Measurements from ENCODE around the gene ZFAND3.

The ZFAND3 gene

GRCh38 chr6:38154731-38155130 is 335.2 kb downstream of the ZFAND3 start:
- no peak for DNase-seq (ENCODE audit: low spot score)

- DNase-seq (ENCODE audit: low spot score): no peak
These were observed 335.6 kb downstream of the ZFAND3 start for GRCh38 chr6:38155144-38155543.

GRCh38 chr6:38155621-38156204 is 336.2 kb downstream of the ZFAND3 start:
- DNase-seq (ENCODE audit: low spot score): no peak

- no peak for DNase-seq (ENCODE audit: low spot score)
These were observed 337.5 kb downstream of the ZFAND3 start for GRCh38 chr6:38156818-38157565.

- no peak for DNase-seq (ENCODE audit: low spot score)
These were observed 338.4 kb downstream of the ZFAND3 start for GRCh38 chr6:38157905-38158304.

- DNase-seq (ENCODE audit: low spot score): no peak
These were observed 339.3 kb downstream of the ZFAND3 start for GRCh38 chr6:38158762-38159350.

GRCh38 chr6:38159596-38159995 is 340.1 kb downstream of the ZFAND3 start:
- no peak for DNase-seq (ENCODE audit: low spot score)

GRCh38 chr6:38160831-38161230 is 341.3 kb downstream of the ZFAND3 start:
- no peak for DNase-seq (ENCODE audit: low spot score)

- DNase-seq (ENCODE audit: low spot score): no peak
These were observed 341.8 kb downstream of the ZFAND3 start for GRCh38 chr6:38161331-38161730.

- no peak for DNase-seq (ENCODE audit: low spot score)
These were observed 342.4 kb downstream of the ZFAND3 start for GRCh38 chr6:38161754-38162492.

- no peak for DNase-seq (ENCODE audit: low spot score)
These were observed 343.1 kb downstream of the ZFAND3 start for GRCh38 chr6:38162493-38163185.

GRCh38 chr6:38163186-38164130 is 343.9 kb downstream of the ZFAND3 start:
- DNase-seq (ENCODE audit: low spot score): no peak

- DNase-seq (ENCODE audit: low spot score): no peak
These were observed 344.6 kb downstream of the ZFAND3 start for GRCh38 chr6:38164131-38164481.

GRCh38 chr6:38164671-38165108 is 345.2 kb downstream of the ZFAND3 start:
- DNase-seq (ENCODE audit: low spot score): no peak

GRCh38 chr6:38166411-38167240 is 347.1 kb downstream of the ZFAND3 start:
- DNase-seq (ENCODE audit: low spot score): no peak

GRCh38 chr6:38167598-38167997 is 348.1 kb downstream of the ZFAND3 start:
- no peak for DNase-seq (ENCODE audit: low spot score)

GRCh38 chr6:38168126-38168525 is 348.6 kb downstream of the ZFAND3 start:
- DNase-seq (ENCODE audit: low spot score): no peak

- no peak for DNase-seq (ENCODE audit: low spot score)
These were observed 349.2 kb downstream of the ZFAND3 start for GRCh38 chr6:38168699-38169098.

GRCh38 chr6:38169221-38169976 is 349.9 kb downstream of the ZFAND3 start:
- DNase-seq (ENCODE audit: low spot score): no peak
